Type B pancreatic cell (in vitro differentiated cells): Measurements from ENCODE around the gene PROCA1. TPM values are rescaled to one million over a fixed set of nuclear protein-coding genes. Genes with fewer than 3 reads are reported as not detected.

Source experiments
- DNase-seq: peaks from one replicate; pipeline ENCODE4 v3.0.0; 2021; ENCODE audit warnings: mixed read lengths; ENCODE audit not compliant: unreplicated experiment; ENCODE audit errors: extremely low spot score
- H3K27ac Mint-ChIP-seq: 2 replicates; pipeline ENCODE4 v1.8.0; 2021; ENCODE audit warnings: mild to moderate bottlenecking, mixed read lengths
- H3K27me3 Mint-ChIP-seq: 2 replicates; pipeline ENCODE4 v1.8.0; 2021; ENCODE audit warnings: mixed read lengths
- H3K36me3 Mint-ChIP-seq: 2 replicates; pipeline ENCODE4 v1.8.0; 2021; ENCODE audit warnings: mixed read lengths
- H3K4me1 Mint-ChIP-seq: one replicate; pipeline ENCODE4 v1.8.0; 2021; ENCODE audit warnings: mixed read lengths; ENCODE audit not compliant: unreplicated experiment
- H3K4me3 Mint-ChIP-seq: 2 replicates; pipeline ENCODE4 v1.8.0; 2021; ENCODE audit warnings: mild to moderate bottlenecking, mixed read lengths
- H3K9me3 Mint-ChIP-seq: 2 replicates; pipeline ENCODE4 v1.8.0; 2021; ENCODE audit warnings: mixed read lengths
- long read RNA-seq: library from polyadenylated mRNA; unstranded; transcript quantifications from one replicate; pipeline ENCODE4 v2.0.0, GENCODE V29; 2020
- total RNA-seq: library from RNA; stranded (reverse); gene quantifications from 2 replicates; pipeline ENCODE4 v1.2.1, GENCODE V29; 2021; ENCODE audit warnings: low replicate concordance
- TF ChIP-seq, protein P1 (sequence below): fragments of 200-600 bp; sonication (generic); conservative IDR thresholded peaks from 2 replicates; pipeline ENCODE4 v1.5.0; 2021; ENCODE audit warnings: antibody characterized with exemption, mild to moderate bottlenecking

The PROCA1 gene, protein sequence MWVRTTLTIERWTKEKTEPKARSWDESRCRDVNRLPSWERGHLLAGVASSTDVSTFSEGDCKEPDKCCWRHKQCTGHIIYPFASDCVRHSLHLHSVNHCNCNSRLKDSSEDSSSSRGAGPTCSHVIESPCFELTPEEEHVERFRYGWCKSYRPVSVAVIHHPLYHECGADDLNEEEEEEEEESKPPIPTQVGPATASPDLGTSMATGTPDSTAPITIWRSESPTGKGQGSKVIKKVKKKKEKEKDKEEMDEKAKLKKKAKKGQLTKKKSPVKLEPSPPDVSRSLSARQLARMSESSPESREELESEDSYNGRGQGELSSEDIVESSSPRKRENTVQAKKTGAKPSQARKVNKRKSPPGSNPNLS
- 3.0 and 9.2 TPM in 2 replicates for total RNA-seq
- long read RNA-seq, partial matches to known transcripts: 0 of 1 reads
- long read RNA-seq, other reads (novel, unspliced or antisense): 1 of 1 reads

DNA sequence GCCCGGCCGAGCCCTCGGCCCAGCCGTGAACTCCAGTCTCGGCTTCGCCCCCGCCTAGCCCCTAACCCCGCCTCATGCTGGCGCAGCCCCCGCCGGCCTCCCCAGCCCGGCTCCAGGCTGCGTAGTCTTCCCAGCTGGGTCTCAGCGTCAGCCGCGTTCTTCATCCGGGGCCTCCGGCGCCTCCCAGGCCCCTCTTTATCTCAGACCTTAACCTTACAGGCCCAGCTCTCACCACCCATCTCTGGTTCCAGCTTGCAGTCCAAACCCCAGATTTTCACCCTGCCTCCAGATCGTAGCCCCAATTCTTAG, at the start of gene PROCA1:
Gene PROCA1 (minus strand): TSS at position 166 of the 309 bp plus-strand sequence. CDS start 228 bp downstream, outside the sequence.
- H3K27me3 Mint-ChIP-seq: no peaks in the 10 kb centered on the region
- H3K4me1 Mint-ChIP-seq: peaks cover 20% of the 10 kb centered on the region
- peaks cover 21% of the 10 kb centered on the region for H3K36me3 Mint-ChIP-seq
- H3K9me3 Mint-ChIP-seq: no peaks in the 10 kb centered on the region
- peak within 1 kb of the TSS; percentile 97 for H3K27ac Mint-ChIP-seq
- DNase-seq: peak; percentile 77
- peak within 1 kb of the TSS; percentile 97 for H3K4me3 Mint-ChIP-seq
- TF ChIP-seq, protein P1, sequence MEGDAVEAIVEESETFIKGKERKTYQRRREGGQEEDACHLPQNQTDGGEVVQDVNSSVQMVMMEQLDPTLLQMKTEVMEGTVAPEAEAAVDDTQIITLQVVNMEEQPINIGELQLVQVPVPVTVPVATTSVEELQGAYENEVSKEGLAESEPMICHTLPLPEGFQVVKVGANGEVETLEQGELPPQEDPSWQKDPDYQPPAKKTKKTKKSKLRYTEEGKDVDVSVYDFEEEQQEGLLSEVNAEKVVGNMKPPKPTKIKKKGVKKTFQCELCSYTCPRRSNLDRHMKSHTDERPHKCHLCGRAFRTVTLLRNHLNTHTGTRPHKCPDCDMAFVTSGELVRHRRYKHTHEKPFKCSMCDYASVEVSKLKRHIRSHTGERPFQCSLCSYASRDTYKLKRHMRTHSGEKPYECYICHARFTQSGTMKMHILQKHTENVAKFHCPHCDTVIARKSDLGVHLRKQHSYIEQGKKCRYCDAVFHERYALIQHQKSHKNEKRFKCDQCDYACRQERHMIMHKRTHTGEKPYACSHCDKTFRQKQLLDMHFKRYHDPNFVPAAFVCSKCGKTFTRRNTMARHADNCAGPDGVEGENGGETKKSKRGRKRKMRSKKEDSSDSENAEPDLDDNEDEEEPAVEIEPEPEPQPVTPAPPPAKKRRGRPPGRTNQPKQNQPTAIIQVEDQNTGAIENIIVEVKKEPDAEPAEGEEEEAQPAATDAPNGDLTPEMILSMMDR: no peak

DNA sequence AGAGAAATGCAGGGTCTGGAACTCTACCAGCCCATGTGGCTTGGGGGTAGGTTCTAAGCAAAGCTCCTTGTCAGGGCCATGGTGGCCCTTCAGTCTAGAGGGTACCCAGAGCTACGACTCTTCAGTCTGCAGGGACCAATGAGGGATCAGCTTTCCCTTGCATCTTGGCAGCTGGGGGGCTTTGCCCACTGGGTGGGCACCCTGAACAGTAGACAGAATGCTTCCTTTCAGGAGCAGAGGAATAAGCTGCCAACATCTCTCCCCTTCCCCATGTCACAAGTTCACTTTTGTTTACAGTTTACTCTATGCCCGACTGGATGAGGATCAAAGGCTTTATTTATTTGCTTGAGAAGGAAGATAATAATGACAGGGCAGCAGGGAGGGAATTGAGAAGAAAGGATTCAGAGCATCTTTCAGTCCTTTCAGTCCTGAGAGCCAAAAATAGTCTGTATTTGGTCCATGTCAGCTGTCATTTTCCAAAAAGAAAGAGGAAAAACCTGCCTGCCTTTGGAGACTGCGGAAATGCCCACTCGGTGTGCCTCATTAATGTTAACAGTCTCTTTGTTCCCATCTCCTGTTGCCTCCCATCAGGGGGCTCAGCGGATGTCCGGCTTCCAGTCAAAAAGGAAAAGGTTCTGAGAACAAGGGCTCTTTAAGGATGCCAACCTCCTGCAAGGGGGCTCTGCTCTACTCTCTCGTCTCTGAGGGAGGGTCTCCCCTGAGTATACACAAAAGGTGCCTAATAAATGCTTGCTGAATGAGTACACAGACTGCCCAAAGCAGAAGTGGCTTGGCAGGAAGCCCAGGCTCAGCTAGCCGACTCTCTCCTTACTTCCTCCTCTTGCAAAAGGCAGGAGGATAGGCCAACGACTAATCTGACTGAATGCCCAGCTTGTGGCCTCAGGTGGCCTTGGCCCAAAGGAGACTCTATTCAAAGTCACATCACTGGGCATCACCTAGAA, 49.2 kb upstream of the PROCA1 start:
- no peak for DNase-seq
- TF ChIP-seq, protein P1: no peak
- no peaks in the 10 kb centered on the region for H3K27me3 Mint-ChIP-seq
- H3K27ac Mint-ChIP-seq: peak overlapping the region; percentile 11
- no peak overlapping the region for H3K4me3 Mint-ChIP-seq
- peaks cover 13% of the 10 kb centered on the region for H3K4me1 Mint-ChIP-seq
- H3K36me3 Mint-ChIP-seq: peaks cover 9% of the 10 kb centered on the region
- no peaks in the 10 kb centered on the region for H3K9me3 Mint-ChIP-seq

DNA sequence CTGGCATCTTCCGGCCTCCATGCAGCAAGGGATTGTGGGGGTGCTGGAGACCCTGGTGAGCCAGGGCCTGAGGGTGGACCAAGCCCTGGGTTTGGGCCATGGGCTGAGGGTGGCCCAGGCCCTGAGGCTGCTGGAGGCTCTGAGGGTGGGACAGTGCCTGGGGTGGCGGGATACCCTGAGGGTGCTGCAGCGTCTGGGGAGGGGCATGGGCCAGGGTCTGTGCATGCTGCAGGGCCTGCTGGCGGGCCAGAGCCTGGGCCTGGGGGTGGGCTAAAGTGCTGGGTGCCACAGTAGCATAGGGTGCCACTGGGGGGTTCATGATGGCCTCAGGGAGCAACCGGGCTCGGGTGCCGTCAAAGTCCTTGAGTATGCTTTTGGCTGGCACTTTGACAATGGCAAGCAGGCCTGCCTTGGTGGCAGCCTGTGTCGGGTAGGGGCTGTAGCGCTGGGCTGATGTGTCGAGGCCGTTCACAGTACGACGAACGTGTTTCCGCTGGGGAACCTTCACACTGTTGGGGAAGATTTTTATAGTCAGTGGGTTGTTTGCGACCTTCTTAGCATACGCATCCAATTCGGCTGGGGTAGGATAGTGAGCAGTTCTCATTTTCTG, 47.7 kb upstream of the PROCA1 start:
- TF ChIP-seq, protein P1: no peak
- DNase-seq: no peak
- Mint-ChIP-seq H3K36me3 (peaks cover 9% of the 10 kb centered on the region), H3K27ac (peak overlapping the region; percentile 61), H3K4me3 (no peak overlapping the region), H3K9me3 (no peaks in the 10 kb centered on the region), H3K27me3 (no peaks in the 10 kb centered on the region), H3K4me1 (peaks cover 13% of the 10 kb centered on the region)

DNA sequence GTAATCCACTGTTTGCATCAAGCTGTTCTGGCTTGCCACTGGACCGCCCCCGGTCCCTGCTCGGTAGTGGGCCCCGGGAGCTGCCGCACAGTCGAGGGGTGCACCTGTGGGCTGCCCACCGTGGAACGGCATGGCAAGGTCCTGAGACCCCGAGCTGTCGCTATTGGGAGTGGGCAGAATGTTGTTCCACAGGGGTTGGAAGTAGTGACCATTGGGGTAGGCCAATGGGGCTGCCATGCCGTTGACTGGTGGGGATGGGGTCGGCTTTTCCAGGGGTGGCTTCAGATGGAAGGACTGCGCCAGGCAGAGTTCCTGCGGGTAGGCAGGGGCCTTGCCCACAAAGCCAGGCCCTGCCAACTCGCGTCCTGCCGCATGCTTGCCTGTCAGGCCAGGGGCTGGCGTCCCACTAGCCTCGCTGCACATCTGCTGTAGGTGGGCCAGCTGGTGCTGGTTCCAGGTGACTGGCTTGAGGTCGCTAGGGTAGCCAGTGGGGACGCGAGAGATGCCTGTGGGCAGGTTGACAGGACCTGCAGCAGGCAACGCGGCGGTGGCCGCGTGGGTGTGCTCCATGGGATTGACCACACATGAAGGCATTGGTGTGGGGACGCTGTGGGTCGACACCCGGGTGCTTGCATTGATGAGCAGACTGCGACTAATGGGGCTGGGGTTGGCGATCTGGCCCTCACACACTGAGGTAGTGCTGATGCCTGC, 46.9 kb upstream of the PROCA1 start:
- Mint-ChIP-seq H3K4me1 (peaks cover 9% of the 10 kb centered on the region), H3K27me3 (no peaks in the 10 kb centered on the region), H3K36me3 (peaks cover 6% of the 10 kb centered on the region), H3K9me3 (no peaks in the 10 kb centered on the region), H3K27ac (peak overlapping the region; percentile 61), H3K4me3 (no peak overlapping the region)
- TF ChIP-seq, protein P1: no peak
- no peak for DNase-seq
